ENCODE data around the gene LSM2.

- TF ChIP-seq CTCF (IDR thresholded peaks at IDR 0.05) (no peak), EP300 (IDR thresholded peaks at IDR 0.05) (no peak), POLR2A (IDR thresholded peaks at IDR 0.05; ENCODE audit: low read length) (no peak), CEBPB (IDR thresholded peaks at IDR 0.05) (no peak), MAX (IDR thresholded peaks at IDR 0.05) (no peak), GATA3 (IDR thresholded peaks at IDR 0.05; ENCODE audit: borderline replicate concordance) (no peak), SMC3 (IDR thresholded peaks at IDR 0.05) (no peak), ZSCAN20 (CRISPR knock-in tag; IDR thresholded peaks at IDR 0.05) (no peak)
These were observed 41.2 kb downstream of the LSM2 start for GRCh38 chr6:31765559-31765909.

All from A549 (cell line).